Mucosa of rectum (tissue), 2 donors: Measurements from ENCODE around the gene CROCC2.

Experiments used
- H3K27ac ChIP-seq, 2 donors: one replicate each; pipeline ENCODE4 v1.7.0; 2013; ENCODE audit warnings: inconsistent platforms in 2 of 2, low read depth in 2 of 2, low read length in 2 of 2
- H3K27me3 ChIP-seq, 2 donors: one replicate each; pipeline ENCODE4 v1.7.0; 2013; ENCODE audit warnings: low read length in 2 of 2; ENCODE audit not compliant: control insufficient read depth in 2 of 2, insufficient read depth in 2 of 2
- H3K36me3 ChIP-seq, 2 donors: one replicate each; pipeline ENCODE4 v1.7.0; 2013; ENCODE audit warnings: low read length in 2 of 2; ENCODE audit not compliant: control insufficient read depth in 2 of 2, insufficient read depth in 2 of 2
- H3K4me1 ChIP-seq, 2 donors: one replicate each; pipeline ENCODE4 v1.7.0; 2013; ENCODE audit warnings: low read length in 2 of 2, mild to moderate bottlenecking in 1 of 2; ENCODE audit not compliant: control insufficient read depth in 2 of 2, insufficient read depth in 2 of 2
- H3K4me3 ChIP-seq, 2 donors: one replicate each; pipeline ENCODE4 v1.7.0; 2013; ENCODE audit warnings: low read length in 2 of 2
- H3K9ac ChIP-seq, 2 donors: one replicate each; pipeline ENCODE4 v1.7.0; 2013; ENCODE audit warnings: low read length in 2 of 2, low read depth in 1 of 2, mild to moderate bottlenecking in 1 of 2
- H3K9me3 ChIP-seq, 2 donors: one replicate each; pipeline ENCODE4 v1.7.0; 2013; ENCODE audit warnings: low read length in 2 of 2; ENCODE audit not compliant: control insufficient read depth in 2 of 2
- donor health status: healthy.
- donor health status: Normal muscosa, but diverticular disease.

CROCC2 gene

DNA sequence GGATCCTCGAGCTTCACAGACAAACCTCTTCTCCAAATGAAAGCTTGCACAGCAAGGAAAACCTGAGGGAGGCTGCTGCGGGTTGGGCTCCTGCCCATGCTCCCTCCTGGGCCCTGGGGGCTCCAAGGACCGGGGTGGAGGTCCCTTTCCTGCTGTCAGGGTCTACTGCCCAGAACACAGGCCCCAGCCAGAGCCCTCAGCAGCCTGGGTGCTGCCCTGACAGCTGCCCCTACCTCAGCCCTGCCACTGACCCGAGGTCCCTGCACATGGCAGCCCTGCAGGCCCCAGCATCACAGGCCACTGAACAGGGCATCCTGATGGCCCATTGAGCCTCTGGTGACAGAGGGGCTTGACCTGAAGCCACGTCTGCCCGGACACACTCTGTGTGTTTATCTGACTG is 41.0 kb downstream of the CROCC2 start:
- no peak overlapping the region for H3K27ac ChIP-seq
- no peak overlapping the region for H3K4me3 ChIP-seq
- H3K9me3 ChIP-seq = no peaks in the 10 kb centered on the region
- no peaks in the 10 kb centered on the region for H3K4me1 ChIP-seq
- H3K27me3 ChIP-seq = no peaks in the 10 kb centered on the region
- no peak overlapping the region for H3K9ac ChIP-seq
- H3K36me3 ChIP-seq = no peaks in the 10 kb centered on the region

DNA sequence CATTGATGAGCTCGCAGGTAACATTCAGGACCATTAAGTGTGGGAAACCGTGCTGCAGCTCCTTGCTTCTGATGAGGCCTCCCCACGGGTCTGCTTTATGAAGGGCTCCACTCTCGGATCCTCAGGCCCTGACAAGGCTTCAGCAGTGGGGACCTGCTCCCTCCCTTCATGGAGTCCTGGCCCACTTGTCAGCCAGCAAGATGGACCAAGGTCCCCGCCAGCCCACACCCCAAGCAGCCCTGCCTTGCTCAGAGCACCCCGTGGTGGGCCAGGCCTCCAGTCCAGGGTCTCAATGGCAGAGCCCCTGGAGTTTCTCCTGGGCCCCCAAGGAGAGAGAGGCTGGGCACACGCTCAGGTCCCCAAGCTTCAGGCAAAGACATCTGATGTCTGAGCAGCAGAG is 41.5 kb downstream of the CROCC2 start:
- H3K4me1 ChIP-seq = no peaks in the 10 kb centered on the region
- H3K4me3 ChIP-seq = no peak overlapping the region
- no peaks in the 10 kb centered on the region for H3K9me3 ChIP-seq
- no peaks in the 10 kb centered on the region for H3K27me3 ChIP-seq
- H3K36me3 ChIP-seq = no peaks in the 10 kb centered on the region
- H3K27ac ChIP-seq = no peak overlapping the region
- no peak overlapping the region for H3K9ac ChIP-seq

DNA sequence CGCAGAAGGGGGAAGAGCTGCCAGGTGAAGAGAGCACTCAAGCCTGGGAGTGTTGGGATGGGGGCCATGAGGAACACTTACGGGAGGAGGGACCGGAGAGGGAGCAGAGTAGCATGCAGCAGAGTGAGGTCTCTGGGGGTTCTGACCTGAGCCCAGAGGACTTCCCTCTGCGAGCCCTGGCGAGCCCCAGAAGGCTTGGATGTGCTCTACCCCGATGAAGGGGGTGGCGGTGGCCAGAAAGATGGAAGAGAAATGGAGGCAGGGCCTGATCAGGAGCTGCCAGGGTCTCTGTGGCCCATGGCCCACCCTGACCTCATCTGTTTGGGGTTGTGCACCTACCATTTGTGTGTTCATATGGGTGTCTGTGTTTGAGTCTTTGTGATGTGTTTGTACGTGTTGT is 42.0 kb downstream of the CROCC2 start:
- H3K36me3 ChIP-seq = no peaks in the 10 kb centered on the region

DNA sequence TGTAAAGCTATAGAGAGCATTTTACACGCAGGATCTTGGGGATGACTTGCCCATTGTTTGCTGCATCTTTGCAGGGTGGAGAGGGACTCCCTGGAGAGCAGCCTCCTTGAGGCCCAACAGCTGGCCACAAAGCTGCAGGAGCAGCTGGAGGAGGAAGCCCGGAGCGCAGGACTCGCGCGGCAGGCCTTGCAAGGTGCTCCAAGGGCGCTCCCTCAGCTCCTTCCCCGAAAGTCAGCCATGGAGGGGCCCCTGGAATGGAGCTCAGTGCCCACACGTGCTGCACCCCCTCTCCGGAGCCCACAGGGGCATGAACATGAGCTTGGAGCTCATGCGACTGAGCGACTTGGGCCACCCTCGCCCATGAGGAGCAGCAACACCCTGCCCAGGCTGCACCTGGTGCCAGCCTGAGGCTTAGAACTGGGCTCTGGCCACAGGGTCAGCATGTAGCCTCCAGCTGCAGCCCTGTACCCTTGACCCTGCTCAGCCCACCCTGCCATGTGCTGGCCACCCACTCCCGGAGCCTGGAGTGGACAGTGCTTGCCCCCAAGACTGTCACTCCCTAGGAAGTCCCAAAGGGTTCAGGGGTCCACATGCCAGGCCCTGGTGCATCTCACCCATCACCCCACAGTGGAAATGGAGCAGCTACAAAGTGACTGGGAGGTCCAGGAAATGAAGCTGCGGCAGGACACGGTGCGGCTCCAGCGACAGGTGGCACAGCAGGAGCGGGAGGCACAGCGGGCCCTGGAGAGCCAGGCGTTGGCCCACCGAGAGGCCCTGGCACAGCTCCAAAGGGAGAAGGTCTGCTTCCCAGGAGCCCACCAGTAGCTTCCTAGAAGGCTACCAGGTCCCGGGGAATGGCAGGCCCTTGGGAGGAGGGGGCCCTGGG is 43.0 kb downstream of the CROCC2 start:
- H3K9ac ChIP-seq = no peak overlapping the region
- no peak overlapping the region for H3K27ac ChIP-seq
- no peaks in the 10 kb centered on the region for H3K9me3 ChIP-seq
- no peaks in the 10 kb centered on the region for H3K4me1 ChIP-seq
- no peak overlapping the region for H3K4me3 ChIP-seq
- H3K36me3 ChIP-seq = no peaks in the 10 kb centered on the region
- no peaks in the 10 kb centered on the region for H3K27me3 ChIP-seq

More for the DNA sequence above, 42.0 kb downstream of the CROCC2 start:
- Histone ChIP-seq H3K27me3 (no peaks in the 10 kb centered on the region), H3K4me3 (no peak overlapping the region), H3K9me3 (no peaks in the 10 kb centered on the region), H3K27ac (no peak overlapping the region), H3K4me1 (no peaks in the 10 kb centered on the region), H3K9ac (no peak overlapping the region)

DNA sequence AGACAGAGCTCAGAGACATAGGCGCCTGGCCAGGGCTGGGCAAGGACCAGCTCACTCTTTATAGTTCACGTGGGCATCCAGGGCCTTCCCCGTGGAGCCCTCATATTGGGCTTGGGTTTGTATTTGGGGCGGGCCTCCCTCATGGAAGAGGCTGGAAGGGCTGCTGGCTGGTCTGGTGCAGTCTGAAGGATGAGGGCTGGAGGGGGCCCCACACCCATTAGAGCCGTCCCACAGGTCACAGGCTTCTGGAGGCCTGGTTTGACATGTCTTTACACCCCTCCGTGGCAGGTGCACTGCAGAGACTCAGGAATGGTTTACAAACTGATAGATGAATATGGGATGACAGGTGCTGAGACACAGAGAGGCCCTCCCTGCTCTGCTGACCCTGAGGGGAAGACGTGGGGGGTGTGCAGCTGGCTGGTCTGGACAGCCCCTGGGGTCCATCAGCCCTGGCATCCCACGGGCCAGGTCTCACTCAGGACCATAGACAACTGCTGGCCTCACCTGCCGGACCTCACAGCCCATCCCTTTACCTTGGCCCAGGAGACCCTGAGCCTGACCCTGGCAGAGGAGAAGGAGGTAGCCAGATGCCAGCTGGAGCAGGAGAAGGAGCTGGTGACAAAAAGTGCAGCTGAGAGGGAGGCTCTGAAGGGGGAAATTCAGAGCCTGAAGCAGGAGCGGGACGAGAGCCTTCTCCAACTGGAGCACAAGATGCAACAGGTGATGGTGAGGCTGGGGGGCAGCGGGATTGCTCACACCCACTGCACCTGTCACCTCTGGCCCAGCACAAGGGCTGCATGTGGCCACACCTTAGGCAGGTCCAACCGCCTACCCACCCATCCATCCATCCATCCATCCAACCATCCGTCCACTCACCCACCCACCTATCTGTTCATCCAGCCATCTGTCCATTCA is 43.9 kb downstream of the CROCC2 start:
- Histone ChIP-seq H3K27ac (no peak overlapping the region), H3K9me3 (no peaks in the 10 kb centered on the region), H3K9ac (no peak overlapping the region)

DNA sequence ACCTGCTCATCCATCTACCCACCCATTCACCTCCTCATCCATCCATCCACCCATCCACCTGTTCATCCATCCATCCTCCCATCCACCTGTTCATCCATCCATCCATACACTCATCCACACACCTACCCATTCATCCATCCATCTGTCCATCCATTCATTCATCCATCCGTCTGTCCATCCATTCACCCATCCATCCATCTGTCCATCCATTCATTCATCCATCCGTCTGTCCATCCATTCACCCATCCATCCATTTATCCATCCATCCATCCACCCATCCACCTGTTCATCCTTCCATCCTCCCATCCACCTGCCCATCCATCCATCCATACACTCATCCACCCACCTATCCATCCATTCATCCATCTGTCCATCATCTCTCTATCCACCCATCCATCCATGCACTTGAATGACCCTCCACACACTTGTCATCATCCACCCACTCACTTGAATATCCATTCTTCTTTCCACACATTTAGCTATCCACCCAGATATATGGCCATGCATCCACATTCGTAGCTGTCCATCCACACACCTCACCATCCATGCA is 45.0 kb downstream of the CROCC2 start:
- Histone ChIP-seq H3K9ac (no peak overlapping the region), H3K36me3 (no peaks in the 10 kb centered on the region), H3K27me3 (no peaks in the 10 kb centered on the region), H3K4me1 (no peaks in the 10 kb centered on the region), H3K27ac (no peak overlapping the region), H3K9me3 (no peaks in the 10 kb centered on the region), H3K4me3 (no peak overlapping the region)

More for the DNA sequence above, 43.9 kb downstream of the CROCC2 start:
- H3K4me1 ChIP-seq = no peaks in the 10 kb centered on the region
- H3K27me3 ChIP-seq = no peaks in the 10 kb centered on the region
- no peak overlapping the region for H3K4me3 ChIP-seq
- no peaks in the 10 kb centered on the region for H3K36me3 ChIP-seq

DNA sequence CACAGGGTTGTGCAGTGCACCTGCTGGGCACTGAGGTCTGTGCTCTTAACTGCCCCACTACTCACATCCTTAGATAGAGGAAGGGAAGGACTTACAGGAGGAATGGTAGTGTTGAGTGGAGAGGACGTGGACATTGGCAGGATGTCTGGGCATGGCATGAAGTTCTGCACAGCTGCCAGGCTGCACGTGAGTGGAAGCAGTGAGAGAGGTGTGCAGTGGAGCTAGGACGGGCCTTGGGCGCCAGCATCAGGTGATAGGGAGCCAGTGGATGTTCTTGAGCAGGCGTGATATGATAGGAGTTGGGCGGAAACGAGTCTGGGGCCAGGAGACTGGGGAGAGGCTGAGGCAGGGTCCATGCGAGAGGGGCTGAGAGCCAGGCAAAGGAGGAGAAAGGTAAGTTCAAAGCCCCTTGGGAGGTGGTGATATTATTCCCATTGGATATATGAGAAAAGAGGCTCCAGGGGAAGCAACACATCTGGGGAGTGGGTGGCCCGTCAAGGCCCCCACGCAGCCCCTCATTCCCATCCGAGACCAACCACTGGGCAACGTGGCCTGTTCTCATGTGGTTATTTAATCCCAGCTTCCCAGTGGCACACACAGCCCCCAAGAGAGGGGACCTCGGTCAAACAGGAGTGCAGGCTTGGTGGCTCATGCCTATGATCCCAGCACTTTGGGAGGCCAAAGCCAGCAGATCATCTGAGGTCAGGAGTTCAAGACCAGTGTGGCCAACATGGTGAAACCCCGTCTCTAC is 46.5 kb downstream of the CROCC2 start:
- Histone ChIP-seq H3K4me3 (no peak overlapping the region), H3K27me3 (no peaks in the 10 kb centered on the region)

DNA sequence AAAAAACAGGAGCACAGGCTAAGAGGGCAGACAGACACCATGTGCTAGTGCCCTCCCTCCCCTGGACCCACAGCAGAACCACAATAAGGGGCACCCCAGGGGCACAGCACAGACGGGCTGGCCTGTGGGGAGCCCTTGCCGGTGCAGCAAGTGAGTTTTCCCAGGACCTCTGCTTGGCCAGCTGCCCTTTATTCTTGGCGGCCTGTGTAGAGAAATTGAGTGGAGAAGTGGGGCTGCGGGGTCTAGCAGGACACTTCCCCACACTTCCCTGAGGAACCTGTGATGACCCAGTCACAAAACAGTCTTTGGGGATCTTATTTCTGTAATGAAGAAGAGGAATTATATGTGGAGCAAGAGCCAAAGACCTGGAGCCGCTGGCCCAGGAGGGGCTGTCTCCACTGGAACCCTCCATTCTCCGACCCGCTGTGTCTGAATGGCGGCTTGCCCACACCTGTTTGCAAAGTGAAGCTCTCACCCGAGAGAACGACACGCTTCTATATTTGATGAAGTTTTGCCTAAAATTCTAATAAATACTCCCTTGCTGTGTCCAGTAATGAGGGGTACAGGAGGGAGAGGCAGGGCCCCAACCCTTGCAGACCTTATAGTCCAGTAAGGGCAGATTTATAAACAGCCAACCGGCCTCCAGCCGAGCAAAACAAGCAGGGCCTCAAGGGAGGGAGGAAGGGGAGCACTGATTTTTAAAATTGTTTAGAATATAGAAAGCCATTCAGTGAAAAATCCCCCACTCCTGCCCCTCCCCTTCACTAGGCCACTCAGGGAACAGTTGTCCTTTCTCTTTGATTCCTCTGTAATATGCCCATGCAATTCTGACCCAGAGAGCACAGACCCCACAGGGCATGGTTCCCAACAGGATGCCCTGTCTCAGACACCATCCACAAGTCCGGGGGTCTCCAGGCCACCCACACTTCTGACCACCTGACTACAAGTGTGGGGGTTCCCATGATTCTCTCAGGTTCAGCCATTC is 47.6 kb downstream of the CROCC2 start:
- no peak overlapping the region for H3K27ac ChIP-seq

More for the DNA sequence above, 46.5 kb downstream of the CROCC2 start:
- Histone ChIP-seq H3K4me1 (no peaks in the 10 kb centered on the region), H3K9me3 (no peaks in the 10 kb centered on the region), H3K27ac (no peak overlapping the region), H3K9ac (no peak overlapping the region), H3K36me3 (no peaks in the 10 kb centered on the region)

More for the DNA sequence above, 47.6 kb downstream of the CROCC2 start:
- no peak overlapping the region for H3K4me3 ChIP-seq
- H3K4me1 ChIP-seq = no peaks in the 10 kb centered on the region
- H3K27me3 ChIP-seq = no peaks in the 10 kb centered on the region
- H3K9me3 ChIP-seq = no peaks in the 10 kb centered on the region
- no peak overlapping the region for H3K9ac ChIP-seq
- no peaks in the 10 kb centered on the region for H3K36me3 ChIP-seq
